Measurements from ENCODE around the gene IFITM2. TPM values are rescaled to one million over a fixed set of nuclear protein-coding genes. Genes with fewer than 3 reads are reported as not detected.

IFITM2 gene
- total and polyA plus RNA-seq, 2 of the 13 experiments (the other 11 are each of a cell fraction or from before 2014, with no cell fraction given): 13.8 to 267 TPM

GRCh38 chr11:353179-353873 is 45.7 kb downstream of the IFITM2 start (continued):
- TF ChIP-seq ARID3A (IDR thresholded peaks at IDR 0.05; ENCODE audit: low read depth, low read length): 0 out of 2 replicates have a peak, but pooled peaks have one; percentile 9
- no peak for TF ChIP-seq ZNF333 (CRISPR knock-in tag; IDR thresholded peaks at IDR 0.05; ENCODE audit: borderline replicate concordance)
- TF ChIP-seq NFE2L2 (IDR thresholded peaks at IDR 0.05; ENCODE audit: low read length): no peak
- TF ChIP-seq TSC22D2 (CRISPR knock-in tag; IDR thresholded peaks at IDR 0.05; ENCODE audit: borderline replicate concordance): no peak
- no peak for TF ChIP-seq ZNF468 (CRISPR knock-in tag; IDR thresholded peaks at IDR 0.05)
- no peak for TF ChIP-seq NFKB2 (CRISPR knock-in tag; IDR thresholded peaks at IDR 0.05; ENCODE audit: borderline replicate concordance)
- peak; percentile 52; the same call in 1 of the 2 replicates for TF ChIP-seq NFIC (IDR thresholded peaks at IDR 0.05; ENCODE audit: low read length)
- TF ChIP-seq, protein P1, sequence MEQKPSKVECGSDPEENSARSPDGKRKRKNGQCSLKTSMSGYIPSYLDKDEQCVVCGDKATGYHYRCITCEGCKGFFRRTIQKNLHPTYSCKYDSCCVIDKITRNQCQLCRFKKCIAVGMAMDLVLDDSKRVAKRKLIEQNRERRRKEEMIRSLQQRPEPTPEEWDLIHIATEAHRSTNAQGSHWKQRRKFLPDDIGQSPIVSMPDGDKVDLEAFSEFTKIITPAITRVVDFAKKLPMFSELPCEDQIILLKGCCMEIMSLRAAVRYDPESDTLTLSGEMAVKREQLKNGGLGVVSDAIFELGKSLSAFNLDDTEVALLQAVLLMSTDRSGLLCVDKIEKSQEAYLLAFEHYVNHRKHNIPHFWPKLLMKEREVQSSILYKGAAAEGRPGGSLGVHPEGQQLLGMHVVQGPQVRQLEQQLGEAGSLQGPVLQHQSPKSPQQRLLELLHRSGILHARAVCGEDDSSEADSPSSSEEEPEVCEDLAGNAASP (CRISPR knock-in tag; IDR thresholded peaks at IDR 0.05; ENCODE audit: borderline replicate concordance): 0 out of 2 replicates have a peak, but pooled peaks have one; percentile 50
- no peak for TF ChIP-seq MYNN (CRISPR knock-in tag; IDR thresholded peaks at IDR 0.05; ENCODE audit: low read depth)
- peak; percentile 71 for TF ChIP-seq ETV5 (CRISPR knock-in tag; IDR thresholded peaks at IDR 0.05; ENCODE audit: borderline replicate concordance)
- no peak for TF ChIP-seq CREB3 (CRISPR knock-in tag; IDR thresholded peaks at IDR 0.05)
- no peak for TF ChIP-seq NRL (CRISPR knock-in tag; IDR thresholded peaks at IDR 0.05; ENCODE audit: borderline replicate concordance)
- peak; percentile 85 for TF ChIP-seq KLF11 (CRISPR knock-in tag; IDR thresholded peaks at IDR 0.05)
- peak; percentile 84 for TF ChIP-seq ASH2L (IDR thresholded peaks at IDR 0.05; ENCODE audit: insufficient read length, low read depth, low read length)
- no peak for TF ChIP-seq PAF1 (CRISPR knock-in tag; IDR thresholded peaks at IDR 0.05)
- TF ChIP-seq ZNF792 (CRISPR knock-in tag; IDR thresholded peaks at IDR 0.05): peak; percentile 28; the same call in 1 of the 2 replicates
- no peak for TF ChIP-seq ELK4 (CRISPR knock-in tag; IDR thresholded peaks at IDR 0.05; ENCODE audit: borderline replicate concordance)
- TF ChIP-seq ZNF296 (CRISPR knock-in tag; conservative IDR thresholded peaks at IDR 0.05): no peak
- TF ChIP-seq ZBTB43 (CRISPR knock-in tag; conservative IDR thresholded peaks at IDR 0.05): no peak
- no peak for TF ChIP-seq ATM (IDR thresholded peaks at IDR 0.05; ENCODE audit: borderline replicate concordance)
- TF ChIP-seq ZNF891 (CRISPR knock-in tag; IDR thresholded peaks at IDR 0.05): peak; percentile 38; the same call in 1 of the 2 replicates
- TF ChIP-seq TBL1XR1 (IDR thresholded peaks at IDR 0.05; ENCODE audit: borderline replicate concordance, low read length, partially characterized antibody): peak; percentile 87
- peak; percentile 58; the same call in 1 of the 2 replicates for TF ChIP-seq KLF6 (CRISPR knock-in tag; IDR thresholded peaks at IDR 0.05)

All from HepG2 (cell line).